ENCODE data around the gene DPYD. TPM values are rescaled to one million over a fixed set of nuclear protein-coding genes. Genes with fewer than 3 reads are reported as not detected.

DPYD gene
- total and polyA plus RNA-seq, 7 donors: 2.5 to 7.3 (median 5.1) TPM

DNA sequence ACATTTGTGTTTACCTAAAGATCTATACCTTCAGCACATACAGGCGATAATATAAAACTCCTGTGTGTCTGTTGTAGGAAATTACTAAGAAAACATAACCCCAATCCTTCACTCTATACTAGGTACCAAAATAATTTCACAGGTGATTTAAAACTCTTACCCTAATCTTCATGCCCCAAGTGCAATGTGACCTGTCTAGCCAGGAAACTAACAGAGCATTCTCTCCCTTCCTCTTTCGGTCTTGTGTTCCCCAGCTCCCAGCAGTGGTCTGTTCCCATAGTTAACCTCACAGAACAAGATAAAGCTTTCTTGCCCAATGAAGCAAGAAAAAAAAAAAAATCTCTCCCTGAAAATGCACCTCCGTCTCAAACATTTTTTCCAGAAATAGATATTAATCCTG, 493.5 kb downstream of the DPYD start:
- WGBS, 3 donors: 91 to 98% (median 92%) methylated on average over 3 of the region's 3 CpGs
- ATAC-seq (no peak), DNase-seq (no peak)
- Histone ChIP-seq H3K9me3 (no peaks in the 10 kb centered on the region), H3K4me1 (no peaks in the 10 kb centered on the region), H3K36me3 (ENCODE audit: insufficient read depth in 1 of 2, low read depth in 1 of 2) (no peaks in the 10 kb centered on the region), H3K27me3 (ENCODE audit: insufficient read depth in 3 of 3, low read length in 2 of 3) (no peaks in the 10 kb centered on the region), H3K27ac (no peak overlapping the region), H3K4me3 (no peak overlapping the region)
- TF ChIP-seq, protein P1, sequence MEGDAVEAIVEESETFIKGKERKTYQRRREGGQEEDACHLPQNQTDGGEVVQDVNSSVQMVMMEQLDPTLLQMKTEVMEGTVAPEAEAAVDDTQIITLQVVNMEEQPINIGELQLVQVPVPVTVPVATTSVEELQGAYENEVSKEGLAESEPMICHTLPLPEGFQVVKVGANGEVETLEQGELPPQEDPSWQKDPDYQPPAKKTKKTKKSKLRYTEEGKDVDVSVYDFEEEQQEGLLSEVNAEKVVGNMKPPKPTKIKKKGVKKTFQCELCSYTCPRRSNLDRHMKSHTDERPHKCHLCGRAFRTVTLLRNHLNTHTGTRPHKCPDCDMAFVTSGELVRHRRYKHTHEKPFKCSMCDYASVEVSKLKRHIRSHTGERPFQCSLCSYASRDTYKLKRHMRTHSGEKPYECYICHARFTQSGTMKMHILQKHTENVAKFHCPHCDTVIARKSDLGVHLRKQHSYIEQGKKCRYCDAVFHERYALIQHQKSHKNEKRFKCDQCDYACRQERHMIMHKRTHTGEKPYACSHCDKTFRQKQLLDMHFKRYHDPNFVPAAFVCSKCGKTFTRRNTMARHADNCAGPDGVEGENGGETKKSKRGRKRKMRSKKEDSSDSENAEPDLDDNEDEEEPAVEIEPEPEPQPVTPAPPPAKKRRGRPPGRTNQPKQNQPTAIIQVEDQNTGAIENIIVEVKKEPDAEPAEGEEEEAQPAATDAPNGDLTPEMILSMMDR (IDR thresholded peaks at IDR 0.05): no peak
- intact Hi-C loops (cut with DNase I): no loop called here

DNA sequence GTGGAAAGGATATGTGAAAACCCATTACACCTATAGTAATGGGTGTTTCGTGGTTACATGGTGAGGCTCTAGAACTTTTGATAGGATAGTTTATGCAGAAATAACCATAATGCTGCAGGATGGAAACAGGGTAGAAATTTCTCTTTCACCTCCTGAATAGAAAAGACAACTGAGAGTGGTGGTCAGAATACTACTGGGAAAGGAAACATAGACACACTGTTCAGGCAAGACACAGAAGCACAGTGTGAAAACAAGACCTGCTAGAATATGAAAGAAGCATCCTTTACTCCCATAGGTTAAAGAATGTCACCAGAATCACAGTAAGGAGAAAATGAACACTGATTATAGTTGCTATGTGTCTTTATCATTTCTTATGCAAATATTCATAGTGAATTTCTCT, 496.6 kb downstream of the DPYD start:
- intact Hi-C loops (cut with DNase I): no loop called here
- Histone ChIP-seq H3K4me3 (no peak overlapping the region), H3K36me3 (ENCODE audit: insufficient read depth in 1 of 2, low read depth in 1 of 2) (no peaks in the 10 kb centered on the region), H3K4me1 (no peaks in the 10 kb centered on the region), H3K27me3 (ENCODE audit: insufficient read depth in 3 of 3, low read length in 2 of 3) (no peaks in the 10 kb centered on the region), H3K9me3 (no peaks in the 10 kb centered on the region), H3K27ac (no peak overlapping the region)
- TF ChIP-seq, protein P1 (IDR thresholded peaks at IDR 0.05): no peak
- ATAC-seq: no peak
- DNase-seq: no peak
- WGBS, 3 donors: 95 to 100% (median 96%) methylated on average over 1 of the region's 1 CpG

DNA sequence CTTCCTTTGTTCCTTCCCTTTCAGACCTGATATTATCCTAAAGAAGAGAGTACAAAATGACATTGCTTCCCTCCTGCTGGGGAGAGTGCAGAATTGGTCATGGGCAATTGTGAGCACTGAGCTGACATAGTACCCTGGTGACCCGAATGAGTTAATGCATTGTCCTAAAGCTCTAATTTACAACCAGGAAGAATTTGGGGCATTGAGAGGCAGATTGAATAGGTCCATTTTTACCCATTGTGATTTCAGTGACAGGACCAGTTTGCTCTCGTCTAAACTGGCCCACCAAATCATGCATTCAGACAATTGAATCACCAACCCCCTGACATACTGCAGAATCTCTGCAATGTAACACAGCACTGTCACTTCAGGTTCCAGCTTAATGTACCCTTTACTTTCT, 497.4 kb downstream of the DPYD start:
- intact Hi-C loops (cut with DNase I): no loop called here
- no peaks in the 10 kb centered on the region for H3K9me3 ChIP-seq
- WGBS, 3 donors: 47 to 67% (median 58%) methylated on average over 2 of the region's 2 CpGs
- H3K4me1 ChIP-seq: no peaks in the 10 kb centered on the region
- no peak overlapping the region for H3K4me3 ChIP-seq
- H3K27ac ChIP-seq: no peak overlapping the region
- DNase-seq (no peak), ATAC-seq (no peak)
- TF ChIP-seq, protein P1 (IDR thresholded peaks at IDR 0.05): no peak
- no peaks in the 10 kb centered on the region for H3K36me3 ChIP-seq (ENCODE audit: insufficient read depth in 1 of 2, low read depth in 1 of 2)
- no peaks in the 10 kb centered on the region for H3K27me3 ChIP-seq (ENCODE audit: insufficient read depth in 3 of 3, low read length in 2 of 3)

DNA sequence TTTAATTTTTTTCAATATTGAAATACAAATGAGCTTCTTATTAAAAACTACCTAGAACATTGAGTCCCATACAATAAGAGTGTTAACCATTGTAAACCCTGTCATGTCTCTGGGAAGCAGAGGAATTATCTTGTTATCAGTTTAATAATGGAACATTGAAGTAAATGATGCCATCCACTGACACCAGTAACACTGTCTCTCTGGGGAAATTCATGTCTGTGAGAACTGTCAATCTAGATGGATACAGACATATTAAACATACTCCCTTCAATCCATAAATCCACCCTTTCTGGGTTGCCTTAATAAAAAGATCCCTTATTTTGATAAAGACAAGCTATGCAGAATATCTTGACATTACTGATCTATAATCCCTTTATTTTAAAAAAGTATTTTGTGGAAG, 503.2 kb downstream of the DPYD start:
- intact Hi-C loops (cut with DNase I): no loop called here
- no peak for DNase-seq
- Histone ChIP-seq H3K4me1 (no peaks in the 10 kb centered on the region), H3K27ac (no peak overlapping the region), H3K36me3 (ENCODE audit: insufficient read depth in 1 of 2, low read depth in 1 of 2) (no peaks in the 10 kb centered on the region), H3K27me3 (ENCODE audit: insufficient read depth in 3 of 3, low read length in 2 of 3) (no peaks in the 10 kb centered on the region), H3K9me3 (no peaks in the 10 kb centered on the region), H3K4me3 (no peak overlapping the region)
- ATAC-seq: no peak
- TF ChIP-seq, protein P1 (IDR thresholded peaks at IDR 0.05): no peak

DNA sequence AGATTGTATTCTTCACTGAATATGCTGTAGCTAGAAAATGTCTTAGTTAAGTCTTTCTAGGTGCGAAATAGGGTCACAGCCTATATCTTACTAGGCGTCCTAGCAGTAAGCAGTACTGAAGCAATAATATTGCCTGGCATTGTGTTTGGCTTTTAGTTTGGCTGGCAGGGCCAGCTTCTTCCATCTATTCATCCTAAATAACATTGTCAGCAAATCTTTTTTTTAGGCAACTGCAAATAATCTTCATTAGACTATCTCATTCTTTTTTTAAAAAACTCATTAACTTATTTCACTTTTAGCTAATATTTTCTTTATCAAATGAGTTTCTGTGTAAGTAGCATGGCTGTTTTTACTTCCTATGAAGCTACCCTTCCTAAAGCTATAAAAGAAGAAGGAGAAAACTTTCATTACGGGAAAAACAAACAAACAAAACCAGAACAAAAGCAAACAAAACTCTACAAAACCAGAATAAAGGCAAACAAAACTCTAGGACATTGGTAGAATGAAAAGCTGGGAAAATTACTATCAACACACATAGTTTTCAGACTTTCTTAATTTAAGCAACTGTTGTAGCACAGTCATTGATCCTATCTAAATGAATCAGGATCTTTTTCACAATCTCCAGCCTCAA, 506.0 kb downstream of the DPYD start:
- Histone ChIP-seq H3K9me3 (no peaks in the 10 kb centered on the region), H3K27me3 (ENCODE audit: insufficient read depth in 3 of 3, low read length in 2 of 3) (no peaks in the 10 kb centered on the region), H3K4me1 (no peaks in the 10 kb centered on the region), H3K4me3 (no peak overlapping the region), H3K36me3 (ENCODE audit: insufficient read depth in 1 of 2, low read depth in 1 of 2) (no peaks in the 10 kb centered on the region), H3K27ac (no peak overlapping the region)
- TF ChIP-seq, protein P1 (IDR thresholded peaks at IDR 0.05): no peak
- 95 to 98% (median 96%) methylated on average over 3 of the region's 3 CpGs for WGBS, 3 donors
- ATAC-seq (no peak), DNase-seq (no peak)
- intact Hi-C loops (cut with DNase I): no loop called here

All from psoas muscle (tissue), 8 donors.